CD4-positive, alpha-beta T cell treated with Interleukin-15 for 4 hours (primary cell): ENCODE results near the gene PPP4C.

ENCODE experiments used
- DNase-seq: peaks from one replicate; pipeline ENCODE4 v3.0.0-alpha.2; 2020; ENCODE audit warnings: low spot score

Gene PPP4C

GRCh38 chr16:30054959-30055553 lies 20.7 kb upstream of the PPP4C start:
- DNase-seq, result peak; percentile 47

GRCh38 chr16:30060346-30060745 lies 15.4 kb upstream of the PPP4C start:
- DNase-seq, result no peak

GRCh38 chr16:30060836-30061554 lies 14.8 kb upstream of the PPP4C start:
- DNase-seq, result no peak

GRCh38 chr16:30063278-30063892 lies 12.4 kb upstream of the PPP4C start:
- no peak for DNase-seq

GRCh38 chr16:30063893-30064728 lies 11.7 kb upstream of the PPP4C start:
- DNase-seq, result peak; percentile 74

GRCh38 chr16:30064729-30065101 lies 11.1 kb upstream of the PPP4C start:
- DNase-seq, result no peak

- DNase-seq, result peak; percentile 95
Measured at GRCh38 chr16:30065102-30065942, 10.5 kb upstream of the PPP4C start, which contains the start of gene ALDOA. ALDOA (plus strand) TSS chr16:30065760; CDS start chr16:30066898, 1,138 bp downstream.

- DNase-seq, result peak; percentile 21
Measured at GRCh38 chr16:30065943-30066760, 9.6 kb upstream of the PPP4C start.

- no peak for DNase-seq
Measured at GRCh38 chr16:30066761-30067583, 8.8 kb upstream of the PPP4C start.

GRCh38 chr16:30067584-30067916 lies 8.2 kb upstream of the PPP4C start:
- no peak for DNase-seq

- DNase-seq, result no peak
Measured at GRCh38 chr16:30068333-30068732, 7.5 kb upstream of the PPP4C start.

GRCh38 chr16:30068750-30069610 lies 6.8 kb upstream of the PPP4C start:
- DNase-seq, result peak; percentile 57

- DNase-seq, result no peak
Measured at GRCh38 chr16:30069611-30070462, 6.0 kb upstream of the PPP4C start.

GRCh38 chr16:30070490-30070889 lies 5.3 kb upstream of the PPP4C start:
- DNase-seq, result no peak

GRCh38 chr16:30076276-30076791 lies 540 bp downstream of the PPP4C start:
- no peak for DNase-seq

- no peak for DNase-seq
Measured at GRCh38 chr16:30077656-30078055, 1.9 kb downstream of the PPP4C start.

- DNase-seq, result no peak
Measured at GRCh38 chr16:30078744-30079143, 3.0 kb downstream of the PPP4C start.

GRCh38 chr16:30079480-30079879 lies 3.7 kb downstream of the PPP4C start:
- DNase-seq, result no peak
